Stimulated activated CD4-positive, alpha-beta T cell treated with anti-CD3 and anti-CD28 coated beads, Interleukin-4, amount 100 ng/mL, for 4 hours (primary cell): Measurements from ENCODE around the gene VPS37C.

Experiments
- DNase-seq, 2 experiments: peaks; one replicate each; pipeline ENCODE4 v3.0.0-alpha.2; 2020

The VPS37C gene

GRCh38 chr11:61131586-61131985, 29.6 kb downstream of the VPS37C start:
- DNase-seq: no peak

GRCh38 chr11:61131186-61131585, 30.0 kb downstream of the VPS37C start:
- no peak for DNase-seq

- DNase-seq: peak; percentile 84 to 89
Measured at GRCh38 chr11:61129639-61130523, 31.3 kb downstream of the VPS37C start.

- no peak for DNase-seq
Measured at GRCh38 chr11:61128947-61129638, 32.1 kb downstream of the VPS37C start.

GRCh38 chr11:61127991-61128390, 33.2 kb downstream of the VPS37C start:
- DNase-seq: no peak

GRCh38 chr11:61126256-61126655, 35.0 kb downstream of the VPS37C start:
- DNase-seq: no peak

- DNase-seq: no peak
Measured at GRCh38 chr11:61125310-61125684, 35.9 kb downstream of the VPS37C start.

- DNase-seq: no peak
Measured at GRCh38 chr11:61124574-61125309, 36.5 kb downstream of the VPS37C start.

GRCh38 chr11:61123775-61124571, 37.3 kb downstream of the VPS37C start:
- no peak for DNase-seq

GRCh38 chr11:61122761-61123160, 38.5 kb downstream of the VPS37C start:
- DNase-seq: no peak

GRCh38 chr11:61121917-61122316, 39.3 kb downstream of the VPS37C start:
- DNase-seq: no peak

GRCh38 chr11:61121192-61121831, 39.9 kb downstream of the VPS37C start:
- no peak for DNase-seq

GRCh38 chr11:61120706-61121191, 40.5 kb downstream of the VPS37C start:
- peak in 1 of 2 experiments; percentile 55 for DNase-seq

GRCh38 chr11:61120099-61120705, 41.0 kb downstream of the VPS37C start:
- no peak for DNase-seq

- DNase-seq: no peak
Measured at GRCh38 chr11:61119571-61119970, 41.7 kb downstream of the VPS37C start.

- no peak for DNase-seq
Measured at GRCh38 chr11:61119055-61119454, 42.2 kb downstream of the VPS37C start.

- DNase-seq: no peak
Measured at GRCh38 chr11:61118406-61118805, 42.8 kb downstream of the VPS37C start.

GRCh38 chr11:61118004-61118403, 43.2 kb downstream of the VPS37C start:
- DNase-seq: no peak

GRCh38 chr11:61117168-61117520, 44.1 kb downstream of the VPS37C start:
- no peak for DNase-seq

- peak in 1 of 2 experiments; percentile 40 for DNase-seq
Measured at GRCh38 chr11:61116426-61117167, 44.6 kb downstream of the VPS37C start.
